Thyroid gland (tissue), 4 donors: Measurements from ENCODE around the gene FBN2.

Source experiments
- CTCF ChIP-seq, 6 experiments: fragments of 200-600 bp in 3 of 6; fragments of 450-650 bp in 3 of 6; sonication (generic) in 3 of 6; IDR thresholded peaks; one replicate each; pipeline ENCODE4 v1.5.1; 2016 to 2019; ENCODE audit warnings: antibody characterized with exemption in 6 of 6, mild to moderate bottlenecking in 2 of 6, inconsistent platforms in 1 of 6, moderate library complexity in 1 of 6
- POLR2A ChIP-seq, 2 donors: fragments of 450-650 bp; IDR thresholded peaks; one replicate each; pipeline ENCODE4 v1.6.1; 2017; ENCODE audit warnings: antibody characterized with exemption in 2 of 2, mild to moderate bottlenecking in 2 of 2, moderate library complexity in 1 of 2

GRCh38 chr5:128462330-128462729 lies 75.7 kb downstream of the FBN2 start:
- TF ChIP-seq CTCF (IDR thresholded peaks at IDR 0.05) (no peak), POLR2A (IDR thresholded peaks at IDR 0.05) (no peak)
